GM12892 (cell line): ENCODE data around the gene CDR2L.
A peak's percentile ranks its signal among the peaks of the same experiment; 100 is the strongest.

Experiments
- DNase-seq: peaks from one replicate; pipeline ENCODE4 v3.0.0; 2011; ENCODE audit not compliant: insufficient read length
- FAIRE-seq: peaks from 2 replicates; lab custom pipeline; 2011; peaks lifted over from hg19 to GRCh38; lab: Jason Lieb, UNC
- POLR2A ChIP-seq: IDR thresholded peaks from 2 replicates; pipeline ENCODE4 v1.6.1; 2011; ENCODE audit warnings: low read depth, low read length, control low read depth
- POLR2AphosphoS5 ChIP-seq: IDR thresholded peaks from 2 replicates; pipeline ENCODE4 v1.6.1; 2011; ENCODE audit warnings: low read depth, low read length, control low read depth
- TAF1 ChIP-seq: IDR thresholded peaks from 2 replicates; pipeline ENCODE4 v1.6.1; 2011; ENCODE audit warnings: low read depth, mild to moderate bottlenecking, control low read depth, low read length, borderline replicate concordance

Gene CDR2L

DNA sequence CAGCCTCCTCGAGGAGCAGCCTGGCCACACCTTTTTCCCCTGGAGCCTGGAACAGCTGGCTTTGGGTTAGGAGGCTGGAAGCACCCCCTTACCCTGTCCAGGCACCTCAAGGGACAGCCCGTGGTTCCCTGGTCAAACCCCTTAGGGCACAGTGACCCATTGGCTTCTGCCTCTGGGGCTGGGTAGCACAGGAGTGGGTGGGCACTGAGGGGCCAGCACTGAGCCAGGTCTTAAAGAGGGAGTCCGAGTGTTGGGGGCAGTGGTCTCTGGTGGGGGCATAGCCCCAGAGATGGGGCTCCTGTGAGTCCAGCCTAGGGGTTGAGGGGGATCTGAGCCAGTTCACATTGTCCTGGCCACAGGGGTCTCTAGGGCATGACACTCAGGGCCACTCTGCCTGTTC, 36.4 kb upstream of the CDR2L start:
- no peak for TF ChIP-seq TAF1
- TF ChIP-seq POLR2AphosphoS5: no peak
- TF ChIP-seq POLR2A: no peak
- DNase-seq (no peak), FAIRE-seq (no peak)

- TF ChIP-seq TAF1 (no peak), POLR2A (no peak), POLR2AphosphoS5 (no peak)
- FAIRE-seq (no peak), DNase-seq (no peak)
These were observed 35.6 kb upstream of the CDR2L start for GRCh38 chr17:74951680-74952421.

DNA sequence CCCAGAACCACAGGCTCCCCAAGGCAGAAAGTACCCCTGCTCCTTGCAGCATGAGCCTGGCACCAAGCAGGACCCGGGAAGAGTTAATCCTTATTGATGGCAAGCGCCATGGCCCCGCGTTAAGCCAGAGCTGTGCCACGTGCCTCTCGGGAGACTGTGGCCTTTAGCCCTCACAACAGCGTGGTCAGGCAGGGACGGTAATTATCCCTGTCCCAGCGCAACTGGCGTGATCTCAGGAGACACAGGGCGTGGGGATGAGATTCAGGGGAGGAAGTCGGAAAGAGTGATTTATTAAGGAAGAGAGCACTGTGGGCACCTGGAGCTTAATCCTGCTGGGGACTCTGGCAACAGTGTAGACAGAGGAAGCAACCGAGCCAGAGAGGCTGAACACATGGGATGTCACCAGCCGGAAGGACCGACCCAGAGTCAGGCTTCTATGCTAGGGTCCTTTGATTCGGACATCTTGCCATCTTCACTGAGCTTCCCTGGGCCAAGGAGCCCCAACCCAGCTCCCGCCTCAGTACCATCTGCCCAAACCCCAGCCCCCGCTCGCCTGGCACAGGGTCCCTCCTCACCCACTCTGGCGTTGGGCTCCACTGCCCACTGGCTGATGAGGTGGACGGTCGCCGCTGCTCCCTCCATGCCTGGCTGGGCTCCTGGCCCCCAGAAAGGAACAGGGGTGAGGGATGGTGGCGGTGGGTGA, 34.9 kb upstream of the CDR2L start:
- DNase-seq (no peak), FAIRE-seq (no peak)
- TF ChIP-seq POLR2AphosphoS5: no peak
- TF ChIP-seq TAF1: no peak
- TF ChIP-seq POLR2A: no peak

DNA sequence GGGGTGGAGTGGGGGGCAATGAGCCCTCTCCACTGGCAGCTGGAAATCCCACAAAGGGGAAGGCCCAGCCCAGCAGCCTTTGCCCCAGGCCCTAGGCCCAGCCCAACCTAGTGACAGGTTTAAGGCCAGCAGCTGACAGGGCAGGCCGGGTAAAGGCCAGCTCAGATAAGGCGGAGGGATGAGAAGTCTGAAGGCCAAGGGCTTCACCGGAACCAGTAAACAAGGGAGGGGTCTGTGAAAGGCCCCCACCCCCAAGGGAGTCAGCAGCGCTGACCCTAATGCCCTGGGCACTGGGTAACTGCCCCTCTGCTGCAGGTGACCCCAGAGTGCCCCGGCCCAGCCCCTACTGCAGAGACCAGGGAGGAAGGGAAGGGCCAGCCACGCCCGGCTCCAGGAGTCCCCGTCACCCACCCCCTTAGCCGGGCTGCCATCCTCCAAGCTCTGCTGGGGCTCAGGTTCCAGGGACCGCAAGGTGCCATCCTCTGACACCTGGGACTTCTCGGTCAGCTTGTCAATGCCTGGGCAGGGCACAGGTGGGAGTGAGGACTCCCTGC, 34.2 kb upstream of the CDR2L start:
- no peak for FAIRE-seq
- no peak for DNase-seq

DNA sequence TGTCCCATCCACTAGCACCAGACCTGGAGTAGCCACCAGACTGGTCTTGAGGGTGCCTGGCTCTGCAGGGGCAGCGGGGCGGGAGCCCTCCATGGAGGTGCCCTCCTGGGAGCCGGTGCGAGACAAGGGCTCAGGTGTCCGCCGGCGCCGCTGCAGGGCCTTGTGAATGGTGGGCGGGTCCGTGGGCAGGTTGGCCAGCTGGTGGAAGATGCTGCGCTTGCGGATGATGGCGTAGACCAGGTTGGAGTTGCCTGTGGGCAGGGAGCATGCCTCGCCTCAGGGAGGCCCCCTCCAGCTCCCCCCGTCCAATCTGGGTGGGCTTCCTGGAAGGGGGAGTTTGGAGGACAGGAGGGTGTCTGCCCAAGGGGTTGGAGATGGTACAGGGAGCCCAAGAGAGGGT, 33.3 kb upstream of the CDR2L start:
- TF ChIP-seq POLR2AphosphoS5 (no peak), TAF1 (no peak), POLR2A (no peak)
- no peak for DNase-seq
- FAIRE-seq: no peak

More for the DNA sequence above, 34.2 kb upstream of the CDR2L start:
- TF ChIP-seq POLR2AphosphoS5: no peak
- no peak for TF ChIP-seq TAF1
- TF ChIP-seq POLR2A: no peak

GRCh38 chr17:74954665-74955421, 32.6 kb upstream of the CDR2L start:
- DNase-seq: no peak
- no peak for FAIRE-seq

GRCh38 chr17:74956093-74956492, 31.3 kb upstream of the CDR2L start:
- TF ChIP-seq POLR2A (no peak), TAF1 (no peak), POLR2AphosphoS5 (no peak)
- DNase-seq (no peak), FAIRE-seq (no peak)

More at GRCh38 chr17:74954665-74955421, 32.6 kb upstream of the CDR2L start:
- no peak for TF ChIP-seq POLR2A
- no peak for TF ChIP-seq POLR2AphosphoS5
- TF ChIP-seq TAF1: no peak

DNA sequence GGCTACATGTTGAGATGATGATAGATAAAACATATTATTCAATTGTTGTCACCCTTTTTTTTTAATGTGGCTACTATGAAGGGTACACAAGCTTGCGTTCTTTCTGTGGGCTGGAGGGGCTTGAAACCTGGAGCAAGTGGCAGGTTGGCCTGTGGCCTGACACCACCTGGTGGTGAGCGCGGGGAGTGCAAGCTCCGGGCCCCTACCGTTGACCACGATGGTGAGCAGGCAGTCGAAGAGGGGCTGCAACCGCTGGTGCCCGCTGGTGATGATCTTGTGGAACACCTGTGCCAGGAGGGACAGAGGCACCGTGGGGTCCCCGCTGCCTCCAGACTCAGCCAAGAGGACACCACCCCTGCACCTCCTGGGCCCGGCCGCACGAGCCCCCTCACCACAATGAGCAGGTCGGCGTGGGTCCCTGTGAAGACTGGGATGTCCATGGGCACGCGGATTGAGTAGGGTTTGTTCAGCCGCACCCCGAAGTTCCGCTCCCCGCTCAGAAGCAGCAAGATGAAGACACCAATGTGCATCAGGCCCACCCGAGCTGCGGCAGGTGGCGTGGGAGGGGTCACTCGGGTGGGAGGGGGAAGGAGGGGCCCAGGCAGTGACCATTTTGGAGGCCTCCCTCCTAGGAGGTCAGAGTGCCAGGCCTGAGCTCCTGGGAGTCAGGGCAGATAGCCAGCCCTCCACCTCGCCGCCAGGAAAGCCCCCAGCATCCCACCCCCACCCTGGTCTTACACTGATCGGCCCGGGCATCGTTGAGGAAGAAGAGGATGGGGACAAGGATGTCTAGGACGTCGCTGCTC, 29.3 kb upstream of the CDR2L start:
- FAIRE-seq: peak; percentile 89
- peak; percentile 85 for DNase-seq
- TF ChIP-seq POLR2AphosphoS5 (no peak), POLR2A (no peak), TAF1 (no peak)

DNA sequence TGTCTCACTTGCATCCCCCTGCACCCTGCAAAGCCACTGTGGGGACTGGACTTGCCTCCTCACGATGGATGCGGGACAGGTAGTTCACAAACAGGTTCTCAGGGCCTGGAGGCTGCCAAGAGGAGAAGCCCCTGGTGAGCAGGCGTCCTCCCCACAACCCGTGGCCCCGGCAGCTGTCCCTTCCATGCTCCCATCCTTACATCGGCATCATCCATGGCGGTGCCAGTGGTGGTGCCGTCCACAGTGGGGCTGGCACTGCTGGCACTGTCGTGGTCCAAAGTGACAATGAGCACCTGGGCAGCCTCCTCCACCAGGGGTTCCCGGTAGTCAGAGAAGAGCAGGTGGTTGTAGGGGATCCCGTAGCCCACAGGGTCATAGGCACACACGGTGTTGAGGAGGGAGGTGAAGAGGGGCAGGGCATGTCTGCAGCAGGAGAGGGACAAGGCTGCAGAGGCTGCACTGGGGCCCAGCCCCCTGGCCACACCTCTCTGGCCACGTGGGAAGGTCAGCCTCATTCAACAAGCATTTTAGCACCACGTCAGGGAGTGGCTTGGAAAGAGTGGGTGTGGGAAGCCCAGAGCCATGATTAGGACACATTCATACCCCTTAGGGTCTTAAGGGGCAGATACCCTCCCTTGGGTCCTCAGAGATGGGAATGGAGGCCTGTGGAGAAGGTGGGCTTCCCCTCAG, 27.5 kb upstream of the CDR2L start:
- no peak for TF ChIP-seq TAF1
- no peak for DNase-seq
- no peak for FAIRE-seq
